Activated CD4-positive, alpha-beta T cell treated with anti-CD3 and anti-CD28 coated beads, Interleukin-2, amount 50 U/mL, for 1 hour (primary cell): ENCODE measurements around the gene GPATCH3.
"Not testable (repeated sequence)": the region's sequence is repeated elsewhere in the genome, so short reads cannot be mapped to it uniquely, and the experiment has no call there.

Source experiments
- DNase-seq: peaks from one replicate; pipeline ENCODE4 v3.0.0-alpha.2; 2020

The GPATCH3 gene

DNA sequence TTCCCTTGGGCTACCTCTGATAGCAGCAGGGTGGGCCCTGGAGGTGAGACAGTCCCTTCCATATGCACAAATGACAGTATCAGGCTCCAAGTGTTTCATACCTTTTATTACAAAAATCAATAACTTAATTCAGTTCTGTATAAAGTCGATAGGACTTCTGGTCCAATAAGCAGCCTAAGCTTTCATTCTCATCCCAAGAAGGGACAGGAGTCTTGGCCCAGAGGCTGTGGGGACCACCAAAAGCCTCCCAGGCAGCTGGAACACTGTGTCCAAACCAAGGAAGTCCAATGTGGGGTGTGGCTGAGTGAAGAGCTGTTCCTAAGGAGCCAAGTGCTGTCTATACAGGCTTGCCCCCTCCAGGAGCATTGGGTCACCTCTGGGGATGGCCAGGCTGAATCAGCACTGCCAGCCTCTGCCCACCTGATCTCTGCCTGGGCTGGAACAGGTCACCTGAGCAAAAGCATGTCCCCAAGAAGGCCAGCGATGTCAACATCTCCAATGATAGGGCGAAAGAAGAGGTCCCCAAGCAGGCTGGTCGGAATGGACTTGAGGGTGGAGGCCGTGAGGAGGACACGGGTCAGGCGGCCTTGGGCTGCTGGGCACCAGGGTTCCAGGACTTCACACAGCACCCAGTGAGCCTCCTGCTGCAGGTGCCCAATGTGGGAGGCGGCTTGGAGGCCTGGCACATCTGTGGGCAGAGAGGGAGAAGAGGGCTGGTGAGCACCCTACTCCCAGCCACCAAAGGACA, 11.3 kb upstream of the GPATCH3 start:
- DNase-seq = no peak

DNA sequence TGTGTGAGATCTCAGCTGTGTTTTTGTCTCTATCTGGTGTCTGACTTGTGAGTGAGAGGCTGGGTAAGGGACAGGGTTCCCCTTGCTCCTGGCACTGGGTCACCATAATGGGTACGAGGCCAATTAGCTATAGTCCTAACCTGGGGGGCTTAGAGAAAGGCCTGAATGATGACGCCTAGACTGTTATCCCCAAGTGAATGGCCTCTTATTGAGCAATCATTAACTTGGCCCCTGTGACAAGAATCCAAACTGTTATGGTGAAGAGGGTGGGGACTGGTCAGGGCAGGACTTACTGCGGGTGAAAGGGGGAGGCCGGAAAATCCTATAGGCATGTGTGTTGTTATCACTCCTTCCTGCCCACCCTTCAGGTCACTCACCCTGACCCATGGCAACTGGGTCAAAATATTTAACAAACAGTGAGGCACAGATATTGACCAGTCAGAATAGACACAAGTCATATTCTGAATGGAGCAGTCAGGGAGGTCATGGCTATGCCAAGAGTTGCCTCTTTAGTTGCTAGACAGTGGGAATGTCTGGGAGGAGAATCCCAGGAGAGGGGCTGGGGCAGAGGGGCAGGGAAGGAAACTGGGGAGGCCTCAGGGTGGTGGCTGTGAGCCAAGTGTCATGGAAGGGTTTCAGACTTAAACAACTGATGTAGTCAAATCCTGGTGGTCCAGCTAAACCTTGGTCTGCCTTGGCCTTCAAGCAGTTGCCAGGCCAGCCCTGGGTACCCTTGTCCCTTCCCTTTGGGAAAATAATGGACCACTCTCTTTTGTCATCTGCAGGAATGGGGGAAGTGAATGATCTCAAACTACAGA, 10.3 kb upstream of the GPATCH3 start:
- no peak for DNase-seq

DNA sequence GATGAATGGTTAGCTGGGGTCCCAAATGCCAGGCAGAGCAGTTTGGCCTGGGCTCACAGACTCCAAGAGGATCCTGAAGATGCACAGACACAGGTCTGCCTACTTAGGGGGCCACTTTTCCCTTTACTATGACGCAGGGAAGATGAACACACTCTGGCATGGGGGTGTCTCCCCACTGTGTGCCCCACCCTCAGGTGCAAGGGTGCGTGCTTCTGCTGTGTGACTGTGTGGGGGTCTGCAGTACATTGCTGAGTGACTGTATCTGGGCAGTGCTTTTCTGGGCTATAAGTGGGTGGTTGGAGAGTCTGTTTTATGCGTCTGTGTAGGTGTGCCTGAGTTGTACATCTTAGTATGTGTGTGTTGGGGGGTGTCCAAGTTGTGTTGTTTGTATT, 9.7 kb upstream of the GPATCH3 start:
- DNase-seq = no peak

DNA sequence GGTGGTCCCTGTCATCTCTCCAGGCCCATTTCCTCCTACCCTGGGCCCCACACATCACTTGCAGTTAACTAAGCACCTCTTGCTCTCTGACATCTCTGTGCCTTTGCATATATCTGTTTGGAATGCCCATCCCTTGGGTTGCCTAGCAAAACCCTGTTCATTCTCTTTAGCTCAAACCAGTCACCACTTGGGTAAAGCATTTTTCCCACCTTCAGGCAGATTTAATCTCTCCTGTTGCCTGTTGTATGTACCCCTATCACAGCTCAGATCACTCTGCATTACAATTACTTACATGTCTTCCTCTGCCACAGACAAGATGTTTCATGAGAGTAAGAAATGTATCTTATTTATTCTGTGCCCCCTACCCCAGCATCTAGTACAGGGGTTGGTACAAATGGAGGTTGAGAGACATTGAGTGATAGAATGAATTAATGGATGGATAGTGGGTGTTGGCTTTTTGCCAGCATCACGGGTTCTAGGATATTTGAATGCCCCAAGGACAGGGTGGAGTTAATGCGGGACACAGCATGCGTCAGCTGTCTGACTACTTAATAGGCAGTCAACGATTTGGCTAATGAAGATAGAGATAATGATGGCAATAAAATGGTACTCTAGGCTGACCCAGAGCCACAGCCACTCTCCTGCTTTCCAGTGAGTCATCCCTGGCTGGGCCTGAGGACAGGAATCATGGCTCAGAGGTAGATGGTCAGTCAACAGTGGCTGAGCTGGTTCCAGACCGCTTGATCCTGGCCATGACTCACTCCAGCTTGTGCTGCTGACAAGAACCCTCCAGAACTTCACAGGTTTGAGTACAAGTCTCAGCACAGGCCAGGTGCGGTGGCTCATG, 7.0 kb upstream of the GPATCH3 start:
- no peak for DNase-seq

DNA sequence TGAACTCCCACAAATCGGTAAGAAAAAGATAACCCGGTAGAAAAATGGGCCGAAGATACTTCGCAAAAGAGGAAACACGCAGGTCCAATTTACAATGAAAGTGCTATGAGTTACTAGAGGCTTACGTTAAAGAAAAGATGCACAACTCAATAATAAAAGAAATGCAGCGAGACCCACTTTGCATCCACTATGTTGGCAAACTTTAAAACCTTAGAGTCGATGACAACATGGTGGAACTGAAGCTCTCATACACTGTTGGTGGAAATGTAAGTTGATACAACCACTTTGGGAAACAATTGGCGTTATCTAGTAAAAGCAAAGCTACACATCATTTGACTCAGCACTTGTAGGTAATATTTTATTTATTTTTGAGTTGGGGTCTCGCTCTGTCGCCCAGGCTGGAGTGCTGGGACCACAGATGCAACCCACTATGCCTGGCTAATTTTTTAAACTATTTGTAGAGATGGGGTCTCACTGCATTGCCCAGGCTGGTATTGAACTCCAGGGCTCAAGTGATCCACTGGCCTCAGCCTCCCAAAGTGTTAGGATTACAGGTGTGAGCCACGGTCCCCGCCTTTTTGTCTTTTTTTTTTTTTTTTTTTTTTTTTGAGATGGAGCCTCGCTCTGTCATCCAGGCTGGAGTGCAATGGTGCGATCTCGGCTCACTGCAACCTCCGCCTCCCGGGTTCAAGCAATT, 696 bp upstream of the GPATCH3 start:
- DNase-seq = no peak

DNA sequence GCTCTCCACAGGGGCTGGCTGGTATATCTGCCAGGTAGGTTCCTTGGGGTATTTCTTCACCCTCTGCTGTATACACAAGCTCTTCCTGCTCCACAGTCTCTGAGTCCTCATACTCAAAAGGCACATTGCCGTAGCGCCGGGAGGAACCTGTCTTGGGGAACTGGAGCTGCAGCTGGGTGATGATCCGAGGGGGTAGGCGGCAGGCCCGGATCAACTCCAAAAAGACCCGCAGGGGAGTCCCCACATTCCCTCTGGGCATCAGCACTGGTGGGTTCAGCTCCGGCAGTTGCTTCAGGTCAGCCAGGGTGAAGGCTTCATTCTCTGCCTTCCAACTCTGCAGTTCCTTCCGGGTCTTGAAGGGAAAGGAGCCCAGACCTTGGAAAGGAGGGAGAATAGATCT, 2.9 kb downstream of the GPATCH3 start:
- DNase-seq = no peak

DNA sequence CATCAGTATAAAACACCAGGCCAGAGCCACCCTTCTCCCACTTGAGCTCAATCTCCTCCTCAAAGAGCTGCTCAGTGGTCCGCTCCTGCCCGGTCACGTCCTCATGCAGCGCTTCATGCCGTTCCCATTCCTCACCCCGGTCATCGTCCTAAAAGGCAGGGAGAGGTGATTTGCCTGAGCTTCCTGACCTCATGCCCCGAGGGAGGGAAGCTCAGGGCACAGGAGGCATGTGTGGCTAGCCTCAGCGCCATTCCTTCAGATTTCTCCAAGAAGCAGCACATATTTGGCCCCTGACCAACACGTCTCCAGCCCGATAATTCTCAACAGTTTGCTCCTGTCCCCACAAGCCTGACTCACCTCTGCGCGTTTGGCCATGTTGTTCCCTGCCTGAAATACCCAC, 6.0 kb downstream of the GPATCH3 start:
- DNase-seq = no peak

DNA sequence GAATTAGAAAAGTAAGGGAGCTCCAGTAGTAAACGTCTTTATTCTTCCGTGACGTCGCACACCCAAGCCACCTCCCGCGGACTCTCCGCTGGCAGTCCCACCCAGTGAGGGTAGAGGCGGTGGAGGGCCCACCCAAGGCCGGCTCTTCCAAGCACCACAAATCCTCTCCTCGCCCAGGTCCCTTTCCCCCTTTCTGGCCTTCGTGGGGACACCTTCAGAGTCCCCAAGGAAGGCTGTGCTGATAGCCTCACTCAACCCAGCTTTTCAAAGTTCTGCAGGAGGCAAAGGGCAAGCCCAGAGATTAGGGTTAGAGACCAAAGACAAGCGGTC, 9.8 kb downstream of the GPATCH3 start:
- no peak for DNase-seq

DNA sequence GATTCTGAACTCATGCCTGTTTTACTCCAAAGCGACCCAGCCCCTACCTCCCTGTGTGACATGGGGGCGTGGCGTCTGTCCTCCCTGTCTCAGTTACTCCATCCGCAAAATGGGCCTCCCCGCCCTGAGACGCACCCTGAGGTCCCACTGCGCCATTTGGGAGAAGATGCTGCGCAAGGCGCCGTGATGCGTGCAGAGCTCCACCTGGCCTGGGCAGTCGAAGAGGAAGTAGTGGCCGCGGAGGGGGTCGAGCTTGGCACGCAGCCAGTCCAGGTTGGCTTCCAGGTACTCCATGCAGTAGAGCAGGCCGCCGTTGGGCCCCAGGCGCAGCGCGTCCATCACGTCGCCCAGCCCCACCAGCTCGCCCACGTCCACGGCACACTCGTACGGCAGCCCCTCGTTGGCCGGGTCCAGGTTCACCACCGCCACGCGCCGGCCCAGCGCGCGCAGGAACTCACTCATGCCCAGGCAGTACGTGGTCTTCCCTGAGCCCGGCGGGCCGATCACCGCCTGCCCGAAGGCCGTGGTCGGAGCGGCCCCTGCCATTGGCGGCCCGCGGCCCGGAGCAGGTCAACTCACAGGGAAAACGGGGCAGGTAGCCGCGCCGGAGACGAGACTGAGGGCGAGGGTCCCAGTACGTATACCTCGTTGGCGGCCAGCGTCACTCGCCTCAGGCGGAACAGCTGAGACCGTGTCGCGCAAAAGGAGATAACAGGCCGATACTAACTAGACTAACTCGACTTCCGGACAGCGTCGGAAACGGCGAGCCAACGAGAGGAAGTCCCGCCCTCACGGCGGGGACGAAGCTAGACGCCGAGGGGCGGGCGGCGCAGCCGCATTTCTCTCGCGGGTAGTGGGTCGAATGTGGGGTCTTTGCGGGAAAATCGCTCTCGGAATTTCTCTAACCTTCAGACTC, 10.5 kb downstream of the GPATCH3 start, which contains the start of gene GPN2:
TSS of gene GPN2 (minus strand) at position 733 of the 916 bp plus-strand sequence. CDS start at position 546, 187 bp downstream.
- DNase-seq = peak; percentile 70

DNA sequence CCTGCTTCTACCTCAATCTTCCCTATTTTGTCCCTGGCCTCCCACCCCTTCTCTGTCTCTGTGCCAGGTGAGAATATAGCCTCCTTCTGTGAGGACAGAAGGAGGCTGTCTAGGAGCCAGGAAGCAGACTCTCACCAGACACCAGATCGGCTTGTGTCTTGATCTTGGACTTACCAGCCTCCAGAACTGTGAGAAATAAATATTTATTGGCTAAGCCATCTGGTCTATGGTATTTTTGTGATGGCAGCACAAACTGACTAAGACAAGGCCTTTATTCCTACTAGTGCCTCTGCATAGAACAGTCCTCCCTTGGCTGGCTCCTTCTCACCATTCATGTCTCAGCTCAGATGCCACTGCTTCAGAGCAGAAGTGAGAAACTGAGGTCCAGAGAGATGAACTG, 12.0 kb downstream of the GPATCH3 start:
- no peak for DNase-seq

DNA sequence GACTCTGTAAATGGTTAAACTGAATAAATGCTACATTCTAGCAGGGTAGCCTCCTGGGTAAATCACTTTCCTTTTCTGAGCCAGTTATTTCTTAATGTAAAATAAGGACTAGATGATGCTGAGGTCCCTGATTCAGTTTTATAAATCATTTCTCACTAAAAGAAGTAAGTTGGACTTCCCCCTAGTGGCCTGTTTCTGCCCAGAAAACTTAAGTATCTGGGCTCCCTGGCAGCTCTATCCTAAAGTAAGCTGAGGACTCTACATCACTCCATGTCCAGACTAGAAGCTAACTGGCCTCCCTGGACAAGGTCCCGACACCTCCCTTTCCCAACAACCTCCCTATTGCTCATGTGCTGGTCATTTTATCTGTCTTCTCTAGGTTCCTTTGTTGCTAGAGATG, 13.1 kb downstream of the GPATCH3 start:
- DNase-seq = no peak

DNA sequence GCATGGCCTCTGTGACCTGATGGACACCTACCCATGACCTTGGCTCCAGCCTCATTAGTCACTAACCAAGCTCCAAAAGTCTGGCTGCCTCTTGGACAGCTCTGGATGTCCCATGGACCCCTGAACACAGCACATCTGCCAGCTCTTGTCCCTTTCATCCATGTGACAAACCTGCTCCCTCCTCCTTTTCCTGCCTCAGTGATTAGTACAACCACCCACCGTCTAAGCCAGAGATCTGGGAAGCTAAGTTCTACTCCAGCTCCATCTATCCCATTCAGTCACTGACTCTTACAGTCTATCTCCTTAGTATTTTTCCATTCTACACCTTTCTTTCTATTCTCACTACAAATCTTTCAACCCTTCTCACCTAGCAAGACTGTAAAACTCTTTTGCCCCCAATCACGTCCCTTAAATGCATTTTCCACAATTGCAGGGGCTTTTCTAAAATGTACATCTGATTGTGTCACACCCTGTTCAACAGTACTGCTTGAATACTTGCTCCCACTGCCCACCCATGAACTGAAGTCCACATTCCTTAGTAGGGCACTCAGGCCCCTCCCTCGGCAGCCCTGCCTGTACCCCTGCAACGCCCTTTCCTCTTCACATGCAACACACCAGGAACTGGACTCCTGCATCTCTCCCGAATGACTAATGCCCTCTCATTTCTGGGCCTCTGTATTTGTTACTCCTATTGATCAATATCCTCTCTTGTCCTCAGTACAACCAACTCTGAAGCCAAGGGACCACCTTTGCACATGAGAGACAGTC, 17.4 kb downstream of the GPATCH3 start:
- DNase-seq = no peak

DNA sequence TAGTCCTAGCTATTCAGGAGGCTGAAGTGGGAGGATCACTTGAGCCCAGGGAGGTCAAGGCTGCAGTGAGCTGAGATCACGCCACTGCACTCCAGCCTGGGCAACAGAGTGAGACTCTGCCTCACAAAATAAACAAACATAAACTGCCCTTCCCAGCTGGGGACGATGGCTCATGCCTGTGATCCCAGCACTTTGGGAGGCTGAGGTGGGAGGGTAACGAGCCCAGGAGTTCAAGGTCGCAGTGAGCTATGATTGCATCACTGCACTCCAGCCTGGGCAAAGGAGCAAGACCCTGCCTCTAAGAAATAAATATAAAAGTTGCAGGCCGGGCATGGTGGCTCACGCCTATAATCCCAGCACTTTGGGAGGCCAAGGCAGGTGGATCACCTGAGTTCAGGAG, 18.7 kb downstream of the GPATCH3 start:
- DNase-seq = not testable (repeated sequence)

DNA sequence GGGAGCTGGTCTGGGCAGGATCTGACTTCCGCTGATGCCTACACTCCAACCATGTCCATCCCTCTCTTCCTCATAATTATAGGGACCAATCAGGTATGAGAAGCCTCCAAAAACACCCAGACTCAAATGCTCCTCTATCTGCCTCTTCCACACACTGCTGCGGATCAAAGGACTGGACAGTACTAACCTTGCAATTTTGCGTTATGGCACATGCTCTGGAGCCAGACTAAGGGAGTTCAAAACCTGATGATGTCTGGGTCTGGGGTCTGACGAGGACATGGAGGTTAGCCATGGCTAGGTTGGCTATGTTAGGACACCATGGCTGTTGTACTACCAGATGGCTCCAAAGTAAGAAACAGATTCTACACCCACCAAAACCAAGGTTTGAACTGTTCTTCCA, 20.5 kb downstream of the GPATCH3 start:
- no peak for DNase-seq

DNA sequence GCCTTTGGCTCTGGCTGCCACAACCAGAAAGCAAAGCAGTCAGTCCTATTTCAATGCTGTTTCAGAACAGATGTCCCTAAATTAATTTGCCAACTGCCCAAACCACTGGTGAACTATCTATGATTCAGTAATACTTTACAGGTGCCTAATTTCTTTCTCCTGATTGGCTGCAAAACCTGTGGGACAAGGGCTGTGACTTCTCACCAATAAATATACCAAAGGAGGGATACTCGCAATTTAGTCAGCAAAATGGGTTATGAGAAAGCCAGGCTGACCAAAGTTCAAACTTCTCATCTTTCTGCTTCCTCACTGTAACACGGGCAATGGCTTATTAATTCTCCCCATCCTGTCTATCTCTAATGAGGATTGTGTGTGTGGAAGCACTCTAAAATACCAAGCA, 22.9 kb downstream of the GPATCH3 start:
- DNase-seq = no peak

DNA sequence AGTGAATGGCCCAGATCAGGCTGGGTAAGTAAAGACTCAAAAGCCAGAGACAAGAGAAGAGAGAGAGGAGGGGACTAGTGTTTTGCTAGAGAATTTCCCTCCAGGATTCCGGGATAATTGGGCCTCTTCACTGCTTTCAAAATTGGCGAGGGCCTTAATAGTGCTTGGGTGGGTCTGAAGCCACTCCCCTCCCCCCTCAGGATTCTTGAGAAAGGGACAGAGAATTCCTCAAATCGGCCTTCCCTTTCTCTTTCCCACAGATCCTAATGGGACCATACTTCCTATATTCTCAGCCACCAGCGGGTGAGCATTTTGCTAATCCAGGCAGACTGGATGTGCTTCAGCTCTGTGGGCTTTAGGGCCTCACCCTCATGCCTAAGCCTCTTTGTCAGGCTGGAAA, 25.4 kb downstream of the GPATCH3 start:
- no peak for DNase-seq

DNA sequence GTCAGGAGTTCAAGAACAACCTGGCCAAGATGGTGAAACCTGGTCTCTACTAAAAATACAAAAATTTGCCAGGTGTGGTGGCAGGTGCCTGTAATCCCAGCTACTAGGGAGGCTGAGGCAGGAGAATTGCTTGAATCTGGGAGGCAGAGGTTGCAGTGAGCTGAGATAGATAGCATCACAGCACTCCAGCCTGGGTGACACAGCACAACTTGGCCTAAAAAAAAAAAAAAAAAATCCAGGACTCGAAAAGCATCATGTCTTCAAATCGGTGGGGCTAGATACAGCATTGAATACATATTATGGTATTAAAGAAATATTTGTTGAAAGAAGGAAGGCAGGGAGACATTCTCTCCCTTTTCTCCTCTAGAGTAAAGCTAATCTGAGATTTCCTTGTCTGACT, 27.2 kb downstream of the GPATCH3 start:
- DNase-seq = not testable (repeated sequence)

DNA sequence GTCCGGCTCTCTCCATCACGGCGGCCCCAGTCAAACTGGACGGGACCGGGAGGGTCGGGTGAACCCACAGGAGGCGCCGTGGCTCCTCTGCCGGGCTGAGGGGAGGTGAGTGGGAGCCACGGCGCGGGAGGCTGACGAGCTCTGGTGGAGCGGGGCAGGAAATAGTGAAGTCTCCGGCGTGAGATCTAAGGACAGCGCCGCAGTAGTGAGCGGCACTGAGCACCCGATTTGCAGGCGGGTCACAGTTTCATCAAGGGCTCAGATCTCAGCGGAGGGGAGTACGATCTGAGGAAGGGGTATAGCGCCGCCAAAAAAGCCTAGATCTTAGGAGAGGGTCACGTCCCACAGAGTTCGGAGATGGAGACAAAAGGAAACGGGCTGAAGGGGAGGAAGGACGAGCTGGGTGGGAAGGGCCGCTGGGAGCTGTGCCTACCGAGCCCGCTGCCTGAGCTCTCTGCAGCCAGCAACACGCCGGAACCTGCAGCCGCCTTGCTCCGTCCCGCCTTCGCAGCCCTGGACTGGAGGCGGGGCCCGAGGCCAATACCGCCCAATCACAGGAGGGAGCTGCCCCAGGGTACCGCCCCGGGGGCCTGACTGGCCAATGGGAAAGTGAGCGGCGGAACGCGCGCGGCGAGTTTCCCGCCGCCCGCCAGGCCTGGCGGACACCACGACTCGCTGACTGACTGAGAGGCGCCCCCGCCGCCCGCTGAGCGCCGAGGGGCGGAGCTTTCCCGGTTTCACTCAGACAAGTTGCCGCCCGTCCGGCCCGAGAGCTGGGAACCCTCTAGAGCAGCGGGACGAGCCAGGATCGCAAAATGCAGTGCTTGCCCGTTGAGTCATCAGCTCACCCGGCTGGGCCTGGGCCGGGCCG, 35.4 kb downstream of the GPATCH3 start:
- DNase-seq = peak; percentile 92

DNA sequence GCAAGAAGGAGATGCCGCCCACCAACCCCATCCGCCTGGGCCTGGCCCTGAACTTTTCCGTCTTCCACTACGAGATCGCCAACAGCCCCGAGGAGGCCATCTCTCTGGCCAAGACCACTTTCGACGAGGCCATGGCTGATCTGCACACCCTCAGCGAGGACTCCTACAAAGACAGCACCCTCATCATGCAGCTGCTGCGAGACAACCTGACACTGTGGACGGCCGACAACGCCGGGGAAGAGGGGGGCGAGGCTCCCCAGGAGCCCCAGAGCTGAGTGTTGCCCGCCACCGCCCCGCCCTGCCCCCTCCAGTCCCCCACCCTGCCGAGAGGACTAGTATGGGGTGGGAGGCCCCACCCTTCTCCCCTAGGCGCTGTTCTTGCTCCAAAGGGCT, 36.6 kb downstream of the GPATCH3 start:
- no peak for DNase-seq
